ENCODE data around the gene STUB1. TPM values are rescaled to one million over a fixed set of nuclear protein-coding genes. Genes with fewer than 3 reads are reported as not detected.

The STUB1 gene
- total RNA-seq, 5 donors from 2014 or later (not counting 1 experiment from before 2014, with no cell fraction given), result 67.3 to 119 (median 114) TPM

- Mint-ChIP-seq H3K36me3 (peaks cover 4% of the 10 kb centered on the region), H3K9me3 (no peaks in the 10 kb centered on the region), H3K27me3 (no peaks in the 10 kb centered on the region), H3K4me1 (peaks cover 15 to 47% (median 41%) of the 10 kb centered on the region in 3 donors), H3K27ac (peak overlapping the region; percentile 57 to 69), H3K4me3 (peak overlapping the region; percentile 68 to 77 (median 71))
- DNase-seq (peak in 1 of 35 experiments; percentile 34), ATAC-seq (replicated peaks in 1 of 4) (no peak)
- Histone ChIP-seq H3K4me3 (ENCODE audit: control insufficient read depth in 1 of 2, extremely low read depth in 1 of 2, low read length in 1 of 2) (peak overlapping the region; percentile 58 to 80), H3K27me3 (replicated peaks in 1 of 2; ENCODE audit: control insufficient read depth in 2 of 2, extremely low read depth in 1 of 2, insufficient read depth in 2 of 2, low read length in 1 of 2) (peaks cover 0 to 14% of the 10 kb centered on the region in 2 experiments), H3K4me1 (ENCODE audit: control insufficient read depth in 1 of 2, extremely low read depth in 1 of 2, insufficient read depth in 2 of 2, low read length in 2 of 2) (peaks cover 2 to 76% of the 10 kb centered on the region in 2 experiments), H3K27ac (ENCODE audit: low read length) (peak overlapping the region; percentile 35), H3K36me3 (ENCODE audit: control insufficient read depth in 2 of 2, extremely low read depth in 1 of 2, insufficient read depth in 1 of 2, low read length in 1 of 2) (peaks cover 5 to 20% of the 10 kb centered on the region in 2 donors), H3K9me3 (no peaks in the 10 kb centered on the region)
- ChIA-PET POLR2A (interaction anchor here in 1 of 2 donors (0.6 kb wide), 1 partner anchor 18 kb away, joined by 3 read pairs; no protein-coding TSS in a partner anchor), CTCF (interaction anchor here in 1 of 2 donors (0.6 kb wide), 1 partner anchor 699 kb away, joined by 5 read pairs; no protein-coding TSS in a partner anchor)
- WGBS (ENCODE audit: insufficient coverage), result 44% methylated on average over 34 of the region's 44 CpGs
Measured at GRCh38 chr16:680967-681745, 946 bp downstream of the STUB1 start.

- Histone ChIP-seq H3K4me1 (ENCODE audit: control insufficient read depth in 1 of 2, extremely low read depth in 1 of 2, insufficient read depth in 2 of 2, low read length in 2 of 2) (peaks cover 2 to 73% of the 10 kb centered on the region in 2 experiments), H3K36me3 (ENCODE audit: control insufficient read depth in 2 of 2, extremely low read depth in 1 of 2, insufficient read depth in 1 of 2, low read length in 1 of 2) (peaks cover 5 to 26% of the 10 kb centered on the region in 2 donors), H3K9me3 (no peaks in the 10 kb centered on the region), H3K27me3 (replicated peaks in 1 of 2; ENCODE audit: control insufficient read depth in 2 of 2, extremely low read depth in 1 of 2, insufficient read depth in 2 of 2, low read length in 1 of 2) (peaks cover 0 to 6% of the 10 kb centered on the region in 2 experiments), H3K27ac (ENCODE audit: low read length) (no peak overlapping the region), H3K4me3 (ENCODE audit: control insufficient read depth in 1 of 2, extremely low read depth in 1 of 2, low read length in 1 of 2) (no peak overlapping the region)
- Mint-ChIP-seq H3K4me1 (peaks cover 17 to 45% (median 38%) of the 10 kb centered on the region in 3 donors), H3K27me3 (no peaks in the 10 kb centered on the region), H3K27ac (peak overlapping the region; percentile 57 to 69), H3K9me3 (no peaks in the 10 kb centered on the region), H3K4me3 (peak overlapping the region; percentile 68 to 77 (median 71)), H3K36me3 (peaks cover 4% of the 10 kb centered on the region)
- DNase-seq (no peak), ATAC-seq (replicated peaks in 1 of 4) (no peak)
- POLR2A ChIA-PET, result no interaction called here
- WGBS (ENCODE audit: insufficient coverage), result 81% methylated on average over 20 of the region's 28 CpGs
- CTCF ChIA-PET, result no interaction called here
Measured at GRCh38 chr16:681746-682427, 1.7 kb downstream of the STUB1 start.

- H3K9me3 ChIP-seq, result no peaks in the 10 kb centered on the region
- H3K4me1 ChIP-seq (ENCODE audit: control insufficient read depth in 1 of 2, extremely low read depth in 1 of 2, insufficient read depth in 2 of 2, low read length in 2 of 2), result peaks cover 2 to 65% of the 10 kb centered on the region in 2 experiments
- Mint-ChIP-seq H3K4me3 (peak overlapping the region; percentile 68 to 77 (median 71)), H3K4me1 (peaks cover 17 to 42% (median 36%) of the 10 kb centered on the region in 3 donors), H3K36me3 (peaks cover 4% of the 10 kb centered on the region), H3K27me3 (no peaks in the 10 kb centered on the region), H3K9me3 (no peaks in the 10 kb centered on the region), H3K27ac (peak overlapping the region; percentile 66)
- CTCF ChIA-PET, result no interaction called here
- H3K27ac ChIP-seq (ENCODE audit: low read length), result no peak overlapping the region
- 90% methylated on average over 27 of the region's 36 CpGs for WGBS (ENCODE audit: insufficient coverage)
- POLR2A ChIA-PET, result no interaction called here
- H3K4me3 ChIP-seq (ENCODE audit: control insufficient read depth in 1 of 2, extremely low read depth in 1 of 2, low read length in 1 of 2), result no peak overlapping the region
- ATAC-seq (replicated peaks in 1 of 4), result no peak
- H3K36me3 ChIP-seq (ENCODE audit: control insufficient read depth in 2 of 2, extremely low read depth in 1 of 2, insufficient read depth in 1 of 2, low read length in 1 of 2), result peaks cover 8 to 28% of the 10 kb centered on the region in 2 donors
- peak in 1 of 35 experiments; percentile 34 for DNase-seq
- H3K27me3 ChIP-seq (replicated peaks in 1 of 2; ENCODE audit: control insufficient read depth in 2 of 2, extremely low read depth in 1 of 2, insufficient read depth in 2 of 2, low read length in 1 of 2), result no peaks in the 10 kb centered on the region
Measured at GRCh38 chr16:682493-683395, 2.5 kb downstream of the STUB1 start.

DNA sequence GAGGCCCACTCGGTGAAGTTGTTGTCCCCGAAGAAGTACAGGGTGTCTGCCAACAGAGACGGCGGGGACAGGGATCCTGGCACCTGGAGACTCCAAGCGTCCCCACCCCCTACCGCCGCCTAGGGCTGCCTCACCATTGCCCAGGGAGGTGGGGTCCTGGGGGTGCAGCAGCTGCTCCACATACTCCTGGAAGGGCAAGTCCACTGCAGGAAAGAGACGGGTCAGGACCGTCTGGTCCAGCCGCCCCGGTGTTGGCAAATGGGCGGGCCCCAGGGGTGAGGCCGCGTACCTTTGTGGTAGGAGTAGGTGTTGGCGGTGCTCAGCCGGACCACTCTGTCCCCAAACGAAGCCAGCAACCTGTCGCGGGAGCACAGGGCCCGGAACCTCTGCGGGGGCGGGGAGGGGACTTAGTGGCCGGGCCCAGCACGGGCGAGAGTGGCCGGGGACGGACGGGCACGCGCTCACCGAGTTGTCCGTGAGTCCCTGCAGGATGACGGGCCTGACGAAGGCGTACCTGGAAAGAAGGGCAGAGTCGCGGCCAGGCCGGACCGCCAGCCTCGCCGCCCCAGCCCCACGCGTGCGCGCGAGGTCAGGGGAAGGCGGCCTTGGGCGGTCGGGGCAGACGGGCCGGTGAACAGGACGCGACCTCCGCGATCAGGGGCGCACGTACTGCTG lies 3.3 kb downstream of the STUB1 start:
- no peaks in the 10 kb centered on the region for H3K9me3 ChIP-seq
- ATAC-seq (replicated peaks in 1 of 4) (no peak), DNase-seq (no peak)
- H3K4me3 ChIP-seq (ENCODE audit: control insufficient read depth in 1 of 2, extremely low read depth in 1 of 2, low read length in 1 of 2), result peak overlapping the region; percentile 22 to 48
- H3K27ac ChIP-seq (ENCODE audit: low read length), result no peak overlapping the region
- ChIA-PET POLR2A (no interaction called here), CTCF (no interaction called here)
- Mint-ChIP-seq H3K9me3 (no peaks in the 10 kb centered on the region), H3K4me3 (peak overlapping the region; percentile 68 to 77 (median 71)), H3K27ac (peak overlapping the region; percentile 65 to 66), H3K4me1 (peaks cover 17 to 42% (median 36%) of the 10 kb centered on the region in 3 donors), H3K27me3 (no peaks in the 10 kb centered on the region), H3K36me3 (peaks cover 4% of the 10 kb centered on the region)
- no peaks in the 10 kb centered on the region for H3K27me3 ChIP-seq (replicated peaks in 1 of 2; ENCODE audit: control insufficient read depth in 2 of 2, extremely low read depth in 1 of 2, insufficient read depth in 2 of 2, low read length in 1 of 2)
- peaks cover 8 to 28% of the 10 kb centered on the region in 2 donors for H3K36me3 ChIP-seq (ENCODE audit: control insufficient read depth in 2 of 2, extremely low read depth in 1 of 2, insufficient read depth in 1 of 2, low read length in 1 of 2)
- 22% methylated on average over 56 of the region's 57 CpGs for WGBS (ENCODE audit: insufficient coverage)
- H3K4me1 ChIP-seq (ENCODE audit: control insufficient read depth in 1 of 2, extremely low read depth in 1 of 2, insufficient read depth in 2 of 2, low read length in 2 of 2), result peaks cover 2 to 66% of the 10 kb centered on the region in 2 experiments

DNA sequence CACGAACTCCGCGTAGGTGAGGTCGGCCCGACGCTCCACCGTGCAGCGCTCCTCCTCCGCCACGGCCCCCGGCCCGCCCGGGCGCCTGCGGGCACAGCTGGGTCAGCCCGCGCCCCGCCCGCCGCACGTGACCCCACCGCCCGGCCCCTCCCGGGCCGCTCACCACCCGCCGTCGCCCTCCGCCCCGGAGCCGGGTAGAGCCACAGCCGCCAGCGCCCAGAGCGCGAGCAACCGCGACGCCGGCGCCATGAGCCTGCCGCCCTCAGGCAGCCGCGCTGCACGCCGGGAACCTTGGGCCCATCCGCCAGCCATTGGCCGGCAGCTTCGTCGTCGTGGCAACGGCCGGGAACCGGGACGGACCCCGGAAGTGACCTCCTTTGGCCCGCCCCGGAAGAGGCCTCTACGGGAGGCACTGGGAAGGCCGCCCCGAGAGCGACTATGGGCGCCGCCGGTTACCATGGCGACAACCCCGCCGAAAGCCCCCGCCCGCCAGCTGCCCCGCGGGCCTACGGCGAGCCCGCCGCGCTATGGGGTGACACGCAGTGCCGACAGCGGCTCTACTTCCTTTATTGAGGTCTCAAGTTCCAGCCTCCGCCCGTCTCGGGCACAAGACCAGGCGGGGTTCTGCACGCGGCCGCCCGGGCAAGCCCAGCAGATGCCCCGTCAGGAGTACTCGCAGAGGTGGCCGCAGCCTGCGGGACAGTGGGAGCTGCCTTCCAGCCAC lies 4.0 kb downstream of the STUB1 start, which contains the start of gene JMJD8:
Gene JMJD8 (minus strand): TSS at position 264 of the 724 bp plus-strand sequence. CDS start 15 bp downstream, at position 249.
- 3% methylated on average over 91 of the region's 91 CpGs for WGBS (ENCODE audit: insufficient coverage)
- CTCF ChIA-PET, result no interaction called here

More for the DNA sequence above, 4.0 kb downstream of the STUB1 start, which contains the start of gene JMJD8:
- Mint-ChIP-seq H3K4me3 (peak within 1 kb of the TSS; percentile 69 to 79 (median 77)), H3K4me1 (peaks cover 12 to 45% (median 41%) of the 10 kb centered on the region in 3 donors), H3K36me3 (peaks cover 4% of the 10 kb centered on the region), H3K27ac (peak within 1 kb of the TSS; percentile 65 to 66), H3K9me3 (no peaks in the 10 kb centered on the region), H3K27me3 (no peaks in the 10 kb centered on the region)
- H3K36me3 ChIP-seq (ENCODE audit: control insufficient read depth in 2 of 2, extremely low read depth in 1 of 2, insufficient read depth in 1 of 2, low read length in 1 of 2), result peaks cover 8 to 28% of the 10 kb centered on the region in 2 donors
- H3K27ac ChIP-seq (ENCODE audit: low read length), result peak within 1 kb of the TSS; percentile 75
- POLR2A ChIA-PET, result no interaction called here
- H3K4me3 ChIP-seq (ENCODE audit: control insufficient read depth in 1 of 2, extremely low read depth in 1 of 2, low read length in 1 of 2), result peak within 1 kb of the TSS; percentile 62
- H3K4me1 ChIP-seq (ENCODE audit: control insufficient read depth in 1 of 2, extremely low read depth in 1 of 2, insufficient read depth in 2 of 2, low read length in 2 of 2), result peaks cover 3 to 67% of the 10 kb centered on the region in 2 experiments
- DNase-seq, result peak; percentile 85 to 97 (median 91)
- peak; percentile 60 to 76 (median 66) for ATAC-seq (replicated peaks in 1 of 4)
- H3K9me3 ChIP-seq, result no peaks in the 10 kb centered on the region
- H3K27me3 ChIP-seq (replicated peaks in 1 of 2; ENCODE audit: control insufficient read depth in 2 of 2, extremely low read depth in 1 of 2, insufficient read depth in 2 of 2, low read length in 1 of 2), result no peaks in the 10 kb centered on the region
